GM21390 (cell line): ENCODE results near the gene CLDN17.

Experiments used
- ATAC-seq: cut with Tn5 transposase; IDR thresholded peaks from one replicate; pipeline ENCODE4 v1.9.1; 2021; ENCODE audit not compliant: unreplicated experiment

The CLDN17 gene

GRCh38 chr21:30126576-30126975 lies 40.0 kb downstream of the CLDN17 start:
- ATAC-seq, result no peak

- ATAC-seq, result no peak
These were observed 49.0 kb downstream of the CLDN17 start for GRCh38 chr21:30117631-30118030.

- ATAC-seq, result no peak
These were observed 50.1 kb downstream of the CLDN17 start for GRCh38 chr21:30116479-30116878.
